SK-N-SH (cell line): ENCODE measurements around the gene BIRC5.

Source experiments
- CHD2 ChIP-seq: fragments of 150-350 bp; IDR thresholded peaks from 2 replicates; pipeline ENCODE4 v1.6.1; 2018; ENCODE audit warnings: low read length; ENCODE audit not compliant: partially characterized antibody
- EZH2phosphoT487 ChIP-seq: fragments of 200-600 bp; sonication (generic); IDR thresholded peaks from 2 replicates; pipeline ENCODE4 v1.6.1; 2017; ENCODE audit warnings: low read depth, mixed run types, mild to moderate bottlenecking, antibody characterized with exemption, moderate library complexity, borderline replicate concordance
- MXI1 ChIP-seq: IDR thresholded peaks from 2 replicates; pipeline ENCODE4 v1.6.1; 2012; ENCODE audit warnings: mild to moderate bottlenecking, low read depth, low read length, improper control_type of control experiment
- NFIC ChIP-seq: IDR thresholded peaks from 2 replicates; pipeline ENCODE4 v1.4.0; 2012; ENCODE audit warnings: borderline replicate concordance
- NRF1 ChIP-seq: IDR thresholded peaks from 2 replicates; pipeline ENCODE4 v1.6.1; 2012; ENCODE audit warnings: low read depth, mild to moderate bottlenecking, low read length
- POLR2AphosphoS5 ChIP-seq: IDR thresholded peaks from 2 replicates; pipeline ENCODE4 v1.6.1; 2012; ENCODE audit warnings: low read depth, low read length
- RAD21 ChIP-seq: IDR thresholded peaks from 2 replicates; pipeline ENCODE4 v1.6.1; 2012; ENCODE audit warnings: mild to moderate bottlenecking, low read length
- RFX5 ChIP-seq: IDR thresholded peaks from 2 replicates; pipeline ENCODE4 v1.6.1; 2012; ENCODE audit warnings: mild to moderate bottlenecking, improper control_type of control experiment, low read length
- SIN3A ChIP-seq: IDR thresholded peaks from 2 replicates; pipeline ENCODE4 v1.6.1; 2012; ENCODE audit warnings: low read depth, mild to moderate bottlenecking, low read length, moderate library complexity, borderline replicate concordance
- TAF1 ChIP-seq: IDR thresholded peaks from 2 replicates; pipeline ENCODE4 v1.6.1; 2012; ENCODE audit warnings: low read depth, mild to moderate bottlenecking, low read length, moderate library complexity, borderline replicate concordance
- TF ChIP-seq, protein P1 (sequence below): fragments of 200-600 bp; sonication (generic); IDR thresholded peaks from 2 replicates; pipeline ENCODE4 v1.6.1; 2017; ENCODE audit warnings: antibody characterized with exemption, mild to moderate bottlenecking, moderate library complexity
- TF ChIP-seq, protein P2 (sequence below): IDR thresholded peaks from 2 replicates; pipeline ENCODE4 v1.4.0; 2012; ENCODE audit warnings: low read depth, borderline replicate concordance
- TF ChIP-seq, protein P3 (sequence below): IDR thresholded peaks from 2 replicates; pipeline ENCODE4 v1.4.0; 2012; ENCODE audit warnings: low read depth
- TF ChIP-seq, protein P4 (sequence below): fragments of 150-350 bp; IDR thresholded peaks from 2 replicates; pipeline ENCODE4 v1.6.1; 2017; ENCODE audit warnings: antibody characterized with exemption, low read length, low read depth, borderline replicate concordance

DNA sequence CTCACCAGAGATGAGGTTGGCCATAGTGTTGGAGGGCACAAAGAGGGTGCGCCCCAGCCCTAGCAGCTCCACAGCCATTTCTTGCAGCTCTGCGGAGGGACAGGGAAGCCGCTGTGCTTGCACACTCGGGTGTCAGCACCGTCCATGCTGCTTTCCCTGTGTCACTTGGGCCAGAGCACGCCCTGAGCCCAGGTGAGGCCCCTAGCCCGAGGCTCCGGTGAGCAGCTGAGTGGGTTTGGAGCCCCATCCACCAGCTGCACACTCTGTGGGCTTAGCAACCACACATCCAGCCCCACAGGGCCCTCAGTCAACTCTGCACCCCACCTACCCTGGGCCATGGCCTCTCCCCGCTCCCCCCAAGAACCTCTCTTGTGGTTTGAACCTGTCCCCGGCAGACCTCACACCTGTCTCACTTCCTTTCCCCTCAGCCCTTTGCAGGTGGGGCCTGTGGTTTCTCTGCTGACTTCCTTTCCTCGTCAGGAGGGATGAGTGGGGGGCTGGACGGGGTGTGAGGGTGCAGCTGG, 38.1 kb downstream of the BIRC5 start:
- TF ChIP-seq MXI1, result no peak
- TF ChIP-seq, protein P1, sequence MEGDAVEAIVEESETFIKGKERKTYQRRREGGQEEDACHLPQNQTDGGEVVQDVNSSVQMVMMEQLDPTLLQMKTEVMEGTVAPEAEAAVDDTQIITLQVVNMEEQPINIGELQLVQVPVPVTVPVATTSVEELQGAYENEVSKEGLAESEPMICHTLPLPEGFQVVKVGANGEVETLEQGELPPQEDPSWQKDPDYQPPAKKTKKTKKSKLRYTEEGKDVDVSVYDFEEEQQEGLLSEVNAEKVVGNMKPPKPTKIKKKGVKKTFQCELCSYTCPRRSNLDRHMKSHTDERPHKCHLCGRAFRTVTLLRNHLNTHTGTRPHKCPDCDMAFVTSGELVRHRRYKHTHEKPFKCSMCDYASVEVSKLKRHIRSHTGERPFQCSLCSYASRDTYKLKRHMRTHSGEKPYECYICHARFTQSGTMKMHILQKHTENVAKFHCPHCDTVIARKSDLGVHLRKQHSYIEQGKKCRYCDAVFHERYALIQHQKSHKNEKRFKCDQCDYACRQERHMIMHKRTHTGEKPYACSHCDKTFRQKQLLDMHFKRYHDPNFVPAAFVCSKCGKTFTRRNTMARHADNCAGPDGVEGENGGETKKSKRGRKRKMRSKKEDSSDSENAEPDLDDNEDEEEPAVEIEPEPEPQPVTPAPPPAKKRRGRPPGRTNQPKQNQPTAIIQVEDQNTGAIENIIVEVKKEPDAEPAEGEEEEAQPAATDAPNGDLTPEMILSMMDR, result no peak
- TF ChIP-seq CHD2, result no peak
- no peak for TF ChIP-seq SIN3A
- TF ChIP-seq EZH2phosphoT487, result no peak
- no peak for TF ChIP-seq NRF1
- TF ChIP-seq, protein P2, sequence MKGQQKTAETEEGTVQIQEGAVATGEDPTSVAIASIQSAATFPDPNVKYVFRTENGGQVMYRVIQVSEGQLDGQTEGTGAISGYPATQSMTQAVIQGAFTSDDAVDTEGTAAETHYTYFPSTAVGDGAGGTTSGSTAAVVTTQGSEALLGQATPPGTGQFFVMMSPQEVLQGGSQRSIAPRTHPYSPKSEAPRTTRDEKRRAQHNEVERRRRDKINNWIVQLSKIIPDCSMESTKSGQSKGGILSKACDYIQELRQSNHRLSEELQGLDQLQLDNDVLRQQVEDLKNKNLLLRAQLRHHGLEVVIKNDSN, result no peak
- no peak for TF ChIP-seq POLR2AphosphoS5
- TF ChIP-seq TAF1, result no peak
- TF ChIP-seq, protein P3, sequence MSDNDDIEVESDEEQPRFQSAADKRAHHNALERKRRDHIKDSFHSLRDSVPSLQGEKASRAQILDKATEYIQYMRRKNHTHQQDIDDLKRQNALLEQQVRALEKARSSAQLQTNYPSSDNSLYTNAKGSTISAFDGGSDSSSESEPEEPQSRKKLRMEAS, result no peak
- TF ChIP-seq, protein P4, sequence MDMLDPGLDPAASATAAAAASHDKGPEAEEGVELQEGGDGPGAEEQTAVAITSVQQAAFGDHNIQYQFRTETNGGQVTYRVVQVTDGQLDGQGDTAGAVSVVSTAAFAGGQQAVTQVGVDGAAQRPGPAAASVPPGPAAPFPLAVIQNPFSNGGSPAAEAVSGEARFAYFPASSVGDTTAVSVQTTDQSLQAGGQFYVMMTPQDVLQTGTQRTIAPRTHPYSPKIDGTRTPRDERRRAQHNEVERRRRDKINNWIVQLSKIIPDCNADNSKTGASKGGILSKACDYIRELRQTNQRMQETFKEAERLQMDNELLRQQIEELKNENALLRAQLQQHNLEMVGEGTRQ, result no peak
- TF ChIP-seq RAD21, result no peak
- no peak for TF ChIP-seq RFX5
- no peak for TF ChIP-seq NFIC
